Ovary (tissue), 9 donors: ENCODE measurements around the gene MTSS2. TPM values are rescaled to one million over a fixed set of nuclear protein-coding genes. Genes with fewer than 3 reads are reported as not detected.

Experiments used
- DNase-seq, 5 donors: peaks; one replicate each; pipeline ENCODE4 v3.0.0-alpha.2; 2019 to 2020
- H3K27ac ChIP-seq, 2 donors: fragments of 200-600 bp; one replicate each; pipeline versions ENCODE4 v1.5.1 to v1.8.0; 2019 to 2022
- H3K27me3 ChIP-seq: fragments of 200-600 bp; one replicate; pipeline ENCODE4 v1.8.0; 2022
- H3K36me3 ChIP-seq: fragments of 200-600 bp; sonication (generic); one replicate; pipeline ENCODE4 v1.5.1; 2019
- H3K4me1 ChIP-seq: one replicate; pipeline ENCODE4 v1.8.1; 2013; ENCODE audit warnings: mild to moderate bottlenecking, moderate library complexity; ENCODE audit not compliant: insufficient read depth
- H3K4me3 ChIP-seq: fragments of 200-600 bp; sonication (generic); one replicate; pipeline ENCODE4 v1.5.1; 2017
- H3K9me3 ChIP-seq, 2 donors: fragments of 200-600 bp in 1 of 2; sonication (generic) in 1 of 2; one replicate each; pipeline versions ENCODE4 v1.5.1 to v1.8.1; 2013 to 2019; ENCODE audit warnings: mild to moderate bottlenecking in 1 of 2, moderate library complexity in 1 of 2
- CTCF ChIP-seq, 3 donors: fragments of 450-650 bp in 2 of 3; fragments of 200-600 bp in 1 of 3; IDR thresholded peaks; one replicate each; pipeline versions ENCODE4 v1.5.1 to v1.8.0; 2016 to 2022; ENCODE audit warnings: antibody characterized with exemption in 3 of 3, mild to moderate bottlenecking in 1 of 3
- EP300 ChIP-seq: sonication (generic); formaldehyde crosslinking; IDR thresholded peaks from one replicate; pipeline ENCODE4 v1.6.1; 2017; ENCODE audit warnings: antibody characterized with exemption
- POLR2A ChIP-seq: fragments of 450-650 bp; IDR thresholded peaks from one replicate; pipeline ENCODE4 v1.6.1; 2017; ENCODE audit warnings: antibody characterized with exemption, mild to moderate bottlenecking, moderate library complexity
- WGBS, 3 donors: extraction: QIAGEN DNeasy Blood & Tissue Kit in 1 of 3; methylation state at CpG; one replicate each; pipeline versions ENCODE4 v1.1.5 to v1.1.7; 2013 to 2017; 5-methylcytosine and 5-hydroxymethylcytosine counted together
- intact Hi-C, 4 donors: fragments of 100-400 bp; cut with DNase I; formaldehyde crosslinking; loops; one replicate each; pipeline versions ENCODE4 v1.11.0 to v1.15.1; 2022 to 2023
- polyA plus RNA-seq, 2 donors: library from polyadenylated mRNA; stranded (reverse); fragments of 200-250 nt in 1 of 2; fragments of 350-450 nt in 1 of 2; fragmentation: Illumina TruSeq in 1 of 2; extraction: RNeasy Lipid Tissue Mini Kit (QIAGEN cat#74804) in 1 of 2; gene quantifications; one replicate each; pipeline ENCODE4 v1.2.3, GENCODE V29; 2013 to 2014
- total RNA-seq, 7 donors: library from RNA; depleted of rRNA in 2 of 7; stranded (reverse); fragments of >200 nt in 2 of 7; fragmentation: NEBNext Ultra II Directional in 3 of 7; extraction: Animal tissue kit (Norgen Biotek cat#: 25700) in 3 of 7; gene quantifications; one replicate each; pipeline versions ENCODE4 v1.1.0 to v1.2.4, GENCODE V29; 2016 to 2023
- donor health status: DM: no; HTN: no; CAD: no; lungs with moderate emphysema.
- donor health status: DM: no; HTN: no; CAD: no.
- donor health status: Bipolar disorder and iron deficiency.
- donor health status: DM: yes; HTN: yes; CAD: no.
- donor health status: DM: no; HTN: no; CAD: no.
- donor health status: DM: yes; HTN: yes; CAD: no.

Gene MTSS2
- total and polyA plus RNA-seq, 9 donors: 8.4 to 93.5 (median 40.2) TPM

GRCh38 chr16:70726892-70727361 is 41.1 kb upstream of the MTSS2 start:
- 14 to 32% (median 14%) methylated on average over 9 of the region's 9 CpGs for WGBS, 3 donors
- peak in 3 of 5 donors; percentile 58 to 68 (median 64) for DNase-seq
- no peak overlapping the region for H3K4me3 ChIP-seq
- no peaks in the 10 kb centered on the region for H3K36me3 ChIP-seq
- TF ChIP-seq CTCF (IDR thresholded peaks at IDR 0.05): no peak
- TF ChIP-seq EP300: no peak
- no peak for TF ChIP-seq POLR2A
- no peaks in the 10 kb centered on the region for H3K9me3 ChIP-seq
- intact Hi-C loops: loop anchor here in 1 of 4 donors (2.0 kb wide), 1 partner anchor 24 kb away; no protein-coding TSS in a partner anchor
- H3K27ac ChIP-seq: peak overlapping the region; percentile 49 to 86
- peaks cover 26% of the 10 kb centered on the region for H3K4me1 ChIP-seq
- H3K27me3 ChIP-seq: no peaks in the 10 kb centered on the region

- H3K4me3 ChIP-seq: no peak overlapping the region
- TF ChIP-seq POLR2A (no peak), EP300 (no peak), CTCF (IDR thresholded peaks at IDR 0.05) (no peak)
- DNase-seq: peak in 4 of 5 donors; percentile 70 to 79 (median 72)
- H3K27me3 ChIP-seq: no peaks in the 10 kb centered on the region
- 24 to 36% (median 30%) methylated on average over 30 to 31 of the region's 31 CpGs for WGBS, 3 donors
- H3K27ac ChIP-seq: peak overlapping the region; percentile 49 to 86
- intact Hi-C loops: loop anchor here in 1 of 4 donors (2.0 kb wide), 1 partner anchor 25 kb away; no protein-coding TSS in a partner anchor
- no peaks in the 10 kb centered on the region for H3K36me3 ChIP-seq
- peaks cover 26% of the 10 kb centered on the region for H3K4me1 ChIP-seq
- H3K9me3 ChIP-seq: no peaks in the 10 kb centered on the region
Observed at GRCh38 chr16:70725912-70726828, 40.3 kb upstream of the MTSS2 start.

GRCh38 chr16:70725024-70725911 is 39.4 kb upstream of the MTSS2 start:
- 42 to 45% (median 43%) methylated on average over 22 of the region's 22 CpGs for WGBS, 3 donors
- H3K36me3 ChIP-seq: no peaks in the 10 kb centered on the region
- TF ChIP-seq EP300 (no peak), CTCF (IDR thresholded peaks at IDR 0.05) (no peak), POLR2A (no peak)
- H3K4me1 ChIP-seq: peaks cover 26% of the 10 kb centered on the region
- no peak overlapping the region for H3K4me3 ChIP-seq
- intact Hi-C loops: no loop called here
- no peaks in the 10 kb centered on the region for H3K9me3 ChIP-seq
- DNase-seq: peak; percentile 53 to 79 (median 68)
- peak overlapping the region; percentile 49 to 86 for H3K27ac ChIP-seq
- H3K27me3 ChIP-seq: no peaks in the 10 kb centered on the region
